Cerebellar cortex (tissue), 1 donor: ENCODE measurements around the gene MIER1.
"Not testable (repeated sequence)": the region's sequence is repeated elsewhere in the genome, so short reads cannot be mapped to it uniquely, and the experiment has no call there.

Experiments
- DNase-seq: peaks from one replicate; pipeline ENCODE4 v3.0.0-alpha.2; 2015; ENCODE audit warnings: low spot score

Gene MIER1

DNA sequence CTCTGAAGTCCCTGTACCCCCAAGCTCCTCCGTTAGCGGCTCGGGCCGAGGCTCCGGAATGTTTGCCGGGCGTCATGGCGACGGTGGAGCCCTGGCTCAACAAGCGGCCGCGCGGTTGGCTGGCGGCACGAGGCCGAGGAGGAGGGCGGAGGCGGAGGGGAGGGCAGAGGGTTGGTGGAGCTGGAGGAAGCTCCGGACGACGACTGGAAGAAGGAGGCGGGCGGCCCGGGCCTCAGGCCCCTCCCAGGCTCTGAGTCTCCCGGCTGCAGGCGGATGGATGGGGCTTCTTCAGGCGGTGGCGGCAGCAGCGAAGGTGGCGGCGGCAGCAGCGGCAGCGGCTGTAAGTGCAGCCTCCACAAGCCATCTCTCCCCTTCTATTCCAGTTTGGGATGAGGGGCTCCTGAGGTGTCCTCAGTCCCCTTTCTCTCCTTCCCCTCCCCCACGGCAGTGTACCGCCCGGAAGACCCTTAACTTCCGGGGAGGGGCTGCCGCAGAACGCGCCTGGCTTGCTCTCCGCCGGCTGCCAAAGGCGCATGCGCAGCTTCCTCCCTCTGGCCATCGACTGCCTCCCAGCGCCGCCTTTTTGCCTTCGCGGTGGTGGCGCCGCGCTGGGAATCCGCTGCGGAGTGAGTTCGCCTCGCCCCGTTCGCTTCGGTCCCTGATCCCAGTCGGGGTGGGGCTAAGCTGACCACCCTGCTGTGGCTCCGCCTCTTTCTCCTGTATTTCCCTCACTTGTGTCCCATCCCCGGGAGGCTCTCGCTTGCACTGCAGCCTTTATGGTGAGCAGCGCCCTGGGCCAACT lies at the start of gene MIER1, which contains the start of gene DNAI4:
TSS of gene MIER1 (plus strand) at position 235 of the 802 bp plus-strand sequence. CDS start at position 274, 39 bp downstream.
TSS of gene DNAI4 (minus strand) at position 101 of the 802 bp plus-strand sequence. CDS start at position 76, 25 bp downstream.
- DNase-seq = peak; percentile 98

- peak; percentile 6 for DNase-seq
Measured at GRCh38 chr1:66876664-66877063, 48.1 kb upstream of the MIER1 start.

GRCh38 chr1:66889030-66889429 lies 35.8 kb upstream of the MIER1 start:
- no peak for DNase-seq

DNA sequence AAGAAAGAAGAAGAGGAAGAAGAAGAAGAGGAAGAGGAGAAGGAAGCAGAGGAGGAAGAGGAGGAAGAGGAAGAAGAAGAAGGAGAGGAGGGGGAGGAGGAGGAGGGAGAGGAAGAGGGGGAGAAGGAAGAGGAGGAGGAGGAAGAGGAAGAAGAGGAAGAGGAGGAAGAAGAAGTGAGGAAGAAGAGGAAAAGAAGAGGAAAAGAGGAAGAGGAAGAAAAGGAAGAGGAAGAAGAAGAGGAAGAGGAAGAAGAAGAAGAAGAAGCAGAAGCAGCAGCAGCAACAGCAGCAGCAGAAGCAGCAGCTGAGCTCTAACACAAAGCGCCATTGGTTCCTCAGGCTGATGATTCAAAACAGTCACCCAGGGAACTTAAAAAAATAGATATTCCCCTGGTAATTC lies 34.2 kb upstream of the MIER1 start:
- no peak for DNase-seq

DNA sequence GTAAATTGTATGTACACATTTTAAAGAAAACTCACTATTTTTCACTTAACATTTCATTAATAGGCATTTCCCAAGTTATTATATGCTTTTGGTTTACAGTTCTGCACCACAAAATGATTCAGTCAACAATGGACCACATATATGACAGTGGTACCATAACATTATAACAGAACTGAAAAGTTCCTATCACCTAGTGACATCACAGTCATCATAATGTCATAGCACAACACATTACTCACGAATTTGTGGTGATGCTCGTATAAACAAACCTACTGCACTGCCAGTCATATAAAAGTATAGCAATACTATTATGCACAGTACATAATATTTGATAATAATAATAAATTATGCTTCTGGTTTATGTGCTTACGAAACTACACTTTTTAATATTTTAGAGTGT lies 31.1 kb upstream of the MIER1 start:
- no peak for DNase-seq

DNA sequence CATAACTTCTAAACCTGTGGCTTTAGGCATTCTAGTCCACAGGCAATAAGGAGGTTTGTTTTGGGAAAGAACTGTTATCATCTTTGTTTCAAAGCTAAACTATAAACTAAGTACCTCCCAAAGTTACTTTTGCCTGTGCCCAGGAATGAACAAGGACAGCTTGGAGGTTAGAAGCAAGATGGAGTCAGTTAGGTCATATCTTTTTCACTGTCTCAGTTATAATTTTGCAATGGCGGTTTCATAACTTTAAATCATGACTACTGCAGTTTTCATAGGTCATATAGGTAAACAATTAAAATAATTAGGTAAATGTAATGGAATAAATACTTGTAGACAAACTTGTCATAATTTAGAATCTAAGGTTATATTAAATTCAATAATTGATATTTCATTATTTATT lies 9.6 kb upstream of the MIER1 start:
- not testable (repeated sequence) for DNase-seq

DNA sequence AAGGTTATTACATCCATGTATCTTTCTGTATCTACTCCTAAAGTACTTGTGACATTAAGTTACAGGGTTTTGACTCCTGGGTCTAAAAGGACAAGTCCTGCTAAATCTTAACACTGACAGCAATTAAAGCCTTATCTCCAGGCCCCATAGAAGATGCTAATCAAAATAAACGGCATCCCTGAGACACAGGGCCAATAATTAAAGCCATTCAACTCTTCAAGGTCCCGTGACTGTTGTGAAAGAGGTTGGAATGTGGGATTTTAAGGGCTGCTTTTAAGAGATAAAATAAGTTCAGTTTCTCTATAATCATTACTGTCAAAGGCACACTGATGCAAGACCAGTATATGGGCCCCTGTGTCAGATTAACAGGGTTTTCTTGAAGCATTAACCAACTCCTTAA lies 8.5 kb upstream of the MIER1 start:
- DNase-seq = no peak

DNA sequence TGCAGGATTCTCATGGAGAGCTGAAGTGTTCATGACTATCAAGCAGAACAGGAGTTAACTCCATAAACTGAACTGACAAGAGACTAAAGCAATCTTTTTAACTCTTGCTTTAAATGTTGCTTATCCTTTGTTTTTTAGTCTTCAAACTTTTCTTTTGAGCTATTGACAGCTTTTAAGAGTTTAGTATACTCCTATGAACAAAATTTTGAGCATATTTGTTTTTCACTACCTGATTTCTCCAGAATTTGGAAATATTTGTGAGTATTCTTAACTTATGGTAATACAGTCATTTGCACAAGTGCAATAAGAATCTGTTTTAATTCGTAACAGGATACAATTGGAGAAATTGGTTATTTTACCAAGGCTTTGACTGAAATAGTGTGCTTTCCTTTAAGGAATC lies 7.3 kb upstream of the MIER1 start:
- DNase-seq = no peak

GRCh38 chr1:66919063-66919462 lies 5.7 kb upstream of the MIER1 start:
- DNase-seq = no peak

GRCh38 chr1:66919828-66920227 lies 5.0 kb upstream of the MIER1 start:
- no peak for DNase-seq

GRCh38 chr1:66920543-66920942 lies 4.2 kb upstream of the MIER1 start:
- DNase-seq = no peak

- no peak for DNase-seq
Measured at GRCh38 chr1:66925558-66925910, 744 bp downstream of the MIER1 start.

- DNase-seq = peak; percentile 64
Measured at GRCh38 chr1:66925944-66926343, 1.2 kb downstream of the MIER1 start.

DNA sequence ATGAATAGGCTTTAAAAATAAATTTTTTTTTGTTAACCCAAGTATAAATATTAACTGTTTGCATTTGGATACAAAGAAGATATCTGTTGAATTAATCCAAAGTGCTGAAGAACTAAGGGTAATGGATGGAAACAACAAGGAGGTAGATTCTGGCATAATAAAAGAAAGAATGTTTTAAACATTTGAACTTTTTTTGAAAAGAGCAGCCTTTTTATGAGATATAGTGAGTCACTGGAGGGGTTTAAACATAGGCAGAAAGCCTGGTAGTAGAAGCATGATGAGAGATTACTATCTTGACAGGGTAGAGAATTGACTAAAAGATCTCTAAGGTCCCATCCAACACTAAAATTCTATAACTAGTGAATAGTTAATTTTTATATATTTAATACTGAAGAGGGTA lies 2.7 kb downstream of the MIER1 start:
- no peak for DNase-seq

DNA sequence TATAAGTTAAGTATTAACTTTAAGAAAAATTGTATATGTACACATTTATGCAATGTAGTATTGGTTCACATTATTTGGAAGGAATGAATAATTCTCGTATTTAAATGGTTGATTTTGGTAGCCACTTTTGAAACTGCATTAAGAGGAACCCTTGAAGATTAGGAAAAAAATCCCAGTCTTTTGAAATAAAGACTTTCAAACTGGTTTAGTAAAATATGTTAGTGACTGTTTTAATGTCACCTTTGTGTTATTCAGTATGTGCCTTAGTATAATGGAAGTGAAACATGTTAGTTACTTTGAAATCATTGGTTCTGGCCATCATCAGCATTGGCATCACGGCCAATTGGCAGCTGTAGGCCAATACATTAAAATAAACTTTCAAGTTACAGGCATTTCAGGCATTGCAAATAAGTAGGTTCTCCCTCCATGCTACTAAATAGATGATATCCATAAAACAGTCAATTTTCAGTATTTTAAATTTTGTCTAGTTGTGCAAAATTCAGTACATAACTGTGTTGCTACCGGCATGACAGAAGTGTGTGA lies 4.4 kb downstream of the MIER1 start:
- DNase-seq = no peak

- no peak for DNase-seq
Measured at GRCh38 chr1:66929691-66929998, 4.9 kb downstream of the MIER1 start.

DNA sequence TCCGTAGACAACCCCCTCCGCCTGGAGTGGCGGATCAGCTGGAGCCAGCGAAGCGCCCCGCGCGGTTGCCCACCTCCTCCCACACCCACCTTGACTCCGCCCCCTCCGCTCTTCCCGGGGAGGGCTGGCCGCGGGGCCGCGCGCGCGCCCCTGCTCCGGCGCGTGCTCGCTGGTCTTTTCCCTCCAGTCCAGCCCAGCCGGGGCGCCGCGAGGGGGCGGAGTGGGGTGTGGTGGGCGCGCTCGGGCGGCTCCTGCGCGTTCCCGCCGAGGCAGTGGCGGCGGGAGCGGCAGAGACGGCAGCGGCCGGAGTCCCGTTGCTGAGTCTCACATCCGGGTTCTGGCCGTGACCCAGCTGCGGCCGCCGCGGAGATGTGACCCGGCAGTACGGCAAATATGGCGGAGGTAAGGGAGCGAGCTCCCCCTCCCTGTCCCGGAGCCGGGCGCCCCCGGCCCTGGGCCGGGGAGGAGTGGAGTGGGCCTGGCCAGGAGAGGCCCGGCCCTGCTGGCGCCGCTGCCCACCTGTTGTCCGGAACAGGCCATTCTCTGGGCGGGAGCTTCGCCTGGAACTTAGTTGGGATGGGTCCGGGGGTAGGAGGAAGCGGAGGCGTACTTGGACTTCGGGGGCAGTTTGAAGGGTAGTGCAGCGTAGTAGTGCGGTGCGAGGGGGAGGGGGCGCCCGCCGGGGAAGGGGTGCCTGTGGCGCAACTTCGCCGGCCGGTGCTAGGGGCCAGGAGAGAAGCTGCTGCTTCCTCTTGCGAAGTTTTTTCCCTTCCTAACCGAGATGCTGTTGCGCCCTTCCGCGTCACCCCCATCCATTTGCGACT lies 5.4 kb downstream of the MIER1 start:
- DNase-seq = peak; percentile 90

GRCh38 chr1:66930823-66931174 lies 6.0 kb downstream of the MIER1 start:
- DNase-seq = no peak

- no peak for DNase-seq
Measured at GRCh38 chr1:66931590-66931989, 6.8 kb downstream of the MIER1 start.

DNA sequence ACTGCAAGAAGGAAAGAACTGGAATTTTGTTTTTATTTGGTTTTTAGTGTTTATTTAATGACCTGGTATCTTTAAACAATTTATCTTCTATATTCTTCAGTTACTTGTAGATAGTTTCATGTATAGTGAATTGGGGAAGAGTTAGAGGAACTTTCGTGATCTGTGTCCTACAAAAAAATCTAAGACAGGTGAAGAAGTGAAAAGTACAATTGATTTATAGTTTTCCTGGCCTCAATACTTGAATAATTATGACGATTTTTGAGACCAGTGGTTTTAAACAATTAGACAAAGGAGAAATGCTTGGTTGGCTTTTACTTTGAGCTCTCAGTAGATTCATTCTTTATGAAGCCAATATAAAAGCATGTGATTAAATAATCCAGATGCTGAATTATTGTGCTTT lies 7.5 kb downstream of the MIER1 start:
- no peak for DNase-seq

GRCh38 chr1:66933887-66934700 lies 9.3 kb downstream of the MIER1 start:
- DNase-seq = no peak

DNA sequence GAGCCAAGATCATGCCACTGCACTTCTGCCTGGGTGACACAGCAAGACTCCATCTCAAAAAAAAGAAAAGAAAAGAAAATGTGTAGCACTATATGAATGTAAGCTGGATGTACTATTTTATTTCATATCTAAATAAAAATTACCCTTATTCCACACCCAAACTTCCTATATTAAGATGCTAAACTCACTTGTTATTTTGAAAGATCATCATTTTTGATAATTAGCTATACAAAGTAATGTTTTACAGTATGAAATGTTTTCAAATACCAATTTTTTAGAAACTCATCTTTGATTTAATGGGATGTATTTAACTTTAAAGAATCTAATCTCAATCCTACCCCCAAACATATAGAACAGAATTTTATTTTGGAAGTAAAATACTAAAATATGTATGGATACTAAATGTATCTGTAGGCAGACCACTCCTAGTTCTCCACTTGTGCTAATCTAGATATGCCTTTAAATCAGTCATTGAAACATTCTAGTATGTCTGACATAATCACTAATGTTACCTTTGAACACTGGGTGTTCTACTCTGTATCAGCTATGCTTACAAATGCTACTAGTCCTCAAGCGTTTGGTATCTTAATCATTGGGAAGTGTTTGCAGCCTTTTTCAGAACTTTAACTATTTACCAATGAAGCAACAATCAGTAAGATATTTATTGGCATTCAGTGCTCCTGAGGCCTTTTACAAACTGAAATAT lies 12.9 kb downstream of the MIER1 start:
- DNase-seq = no peak
